DMS53 (cell line): ENCODE measurements around the gene ONECUT2.

ENCODE experiments used
- DNase-seq: peaks from one replicate; lab custom pipeline; 2025; lab: John Stamatoyannopoulos, UW

ONECUT2 gene

DNA sequence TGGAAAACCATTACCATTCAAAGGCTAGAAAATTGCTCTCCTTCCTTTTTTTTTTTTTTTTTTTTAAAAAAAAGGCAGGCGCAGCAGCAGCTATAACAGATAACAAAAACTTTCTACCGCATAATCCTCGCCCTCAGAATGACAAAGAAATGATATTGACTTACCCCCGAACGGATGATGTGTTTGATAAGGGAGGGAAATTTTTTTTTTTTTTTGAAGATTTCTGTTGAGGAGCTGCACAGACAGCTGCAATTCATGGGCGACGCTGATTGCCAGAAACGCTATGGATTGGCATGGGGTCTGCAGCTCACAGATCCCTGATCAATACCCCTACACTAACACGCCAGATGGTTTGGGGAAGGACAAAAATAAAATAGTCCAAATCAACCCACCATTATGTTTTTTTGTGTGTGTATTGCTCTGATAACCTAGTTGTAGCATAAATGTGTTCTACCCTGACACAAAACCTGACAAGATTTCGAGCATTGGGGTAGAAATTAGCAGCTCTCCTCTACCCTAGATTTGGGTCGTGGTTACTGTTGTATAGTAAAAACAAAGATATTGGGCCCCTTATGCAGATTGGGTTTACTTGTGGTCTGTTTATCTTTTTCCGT lies 3.6 kb upstream of the ONECUT2 start:
- DNase-seq = no peak

DNA sequence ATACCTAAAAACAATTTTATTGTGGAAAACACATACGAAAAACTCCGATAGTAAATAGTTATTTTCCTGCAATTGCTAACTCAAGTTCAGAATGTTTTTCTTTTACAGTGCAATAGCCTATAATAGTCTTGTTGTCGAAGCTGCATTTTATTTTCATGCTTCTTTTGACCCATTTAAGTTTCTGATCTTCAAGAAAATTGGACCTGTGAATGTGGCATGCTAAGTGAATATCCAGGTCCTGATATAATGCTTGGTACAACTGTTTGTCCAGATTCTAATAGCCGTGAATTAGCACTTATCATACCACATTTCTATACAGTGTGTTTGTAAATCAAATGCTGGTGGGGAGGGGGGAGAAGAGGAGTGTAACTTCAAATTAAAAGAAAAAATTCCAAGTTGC lies 3.0 kb upstream of the ONECUT2 start:
- DNase-seq = no peak

DNA sequence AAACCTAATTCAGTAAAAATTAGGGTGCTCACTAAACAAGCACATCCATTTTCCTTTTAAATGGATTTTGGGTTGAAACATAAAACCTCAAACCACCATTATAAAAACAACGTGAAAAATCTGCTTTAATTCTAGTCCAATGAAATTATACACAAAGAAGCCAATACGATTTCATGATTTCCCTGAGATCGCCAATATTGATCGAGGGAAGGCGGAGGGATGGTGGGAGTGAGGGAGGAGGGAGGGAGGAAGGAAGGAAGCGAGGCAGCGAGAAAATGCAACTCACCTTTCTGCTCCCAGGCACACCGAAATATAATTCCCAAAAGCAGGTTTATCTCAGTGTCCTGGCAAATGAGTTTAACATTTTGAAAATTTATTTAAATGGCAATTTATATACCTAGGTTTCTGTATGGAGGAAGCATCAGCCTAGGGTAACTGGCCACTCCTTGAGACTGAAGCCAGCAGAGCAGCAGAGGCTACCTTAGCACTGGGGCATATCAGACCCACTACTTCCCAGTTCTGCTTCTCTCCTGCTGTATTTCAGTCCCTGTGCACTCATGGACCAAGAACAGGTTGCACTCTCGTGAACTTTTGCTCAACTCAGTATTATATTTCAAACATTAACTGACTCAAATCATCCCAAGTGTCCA lies 2.3 kb upstream of the ONECUT2 start:
- peak; percentile 48 for DNase-seq

DNA sequence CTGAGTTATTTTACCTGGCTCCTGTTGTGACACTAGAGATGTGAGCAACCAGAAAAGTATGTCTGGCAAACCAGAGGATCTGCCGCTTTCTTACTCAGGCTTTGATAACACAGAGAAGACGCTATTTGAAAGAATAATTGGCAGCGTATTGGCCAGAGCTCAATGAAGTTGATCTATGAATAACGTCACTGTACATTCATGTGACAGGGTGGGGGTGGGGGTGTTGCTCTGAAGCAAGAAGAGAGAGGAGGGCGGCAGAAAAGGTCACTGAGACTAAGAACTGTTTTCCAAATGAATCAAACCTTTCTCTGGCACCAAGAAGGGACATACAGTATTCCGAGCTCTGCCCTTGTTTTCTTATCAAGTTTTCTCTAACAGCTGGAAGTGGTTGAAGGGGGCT lies 1.7 kb upstream of the ONECUT2 start:
- DNase-seq = peak; percentile 50

DNA sequence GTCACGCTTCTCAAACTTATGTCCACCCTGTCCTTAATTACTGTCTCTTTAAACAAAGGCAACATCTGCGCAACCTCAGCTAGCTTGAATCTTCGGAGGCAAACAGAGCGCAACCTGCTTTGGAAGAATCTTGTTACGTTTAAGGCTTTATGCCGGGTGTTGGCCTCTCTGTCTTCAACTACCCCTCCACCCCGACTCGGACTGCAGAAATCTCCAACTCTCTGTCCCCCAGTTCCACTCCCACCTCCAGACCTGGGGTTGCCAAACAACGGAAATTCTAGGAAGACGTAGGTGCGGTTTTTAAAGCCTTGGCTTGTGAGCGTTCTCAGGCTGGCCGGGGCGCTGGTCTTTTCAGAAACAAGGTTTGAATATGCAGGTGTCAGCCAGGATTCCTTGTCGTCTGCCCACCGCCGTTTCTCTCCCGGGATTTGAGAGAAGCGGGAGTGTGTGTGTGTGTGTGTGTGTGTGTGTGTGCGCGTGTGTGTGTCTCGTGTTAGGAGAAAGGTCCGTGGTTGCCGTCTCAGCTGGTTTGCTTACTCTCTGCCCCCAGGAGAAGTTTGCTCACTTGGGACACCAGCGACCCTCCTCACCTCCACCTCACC lies 1.1 kb upstream of the ONECUT2 start:
- peak; percentile 71 for DNase-seq

DNA sequence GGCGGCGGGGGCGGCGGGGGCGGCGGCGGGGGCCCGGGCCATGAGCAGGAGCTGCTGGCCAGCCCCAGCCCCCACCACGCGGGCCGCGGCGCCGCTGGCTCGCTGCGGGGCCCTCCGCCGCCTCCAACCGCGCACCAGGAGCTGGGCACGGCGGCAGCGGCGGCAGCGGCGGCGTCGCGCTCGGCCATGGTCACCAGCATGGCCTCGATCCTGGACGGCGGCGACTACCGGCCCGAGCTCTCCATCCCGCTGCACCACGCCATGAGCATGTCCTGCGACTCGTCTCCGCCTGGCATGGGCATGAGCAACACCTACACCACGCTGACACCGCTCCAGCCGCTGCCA lies 644 bp downstream of the ONECUT2 start:
- peak; percentile 83 for DNase-seq

DNA sequence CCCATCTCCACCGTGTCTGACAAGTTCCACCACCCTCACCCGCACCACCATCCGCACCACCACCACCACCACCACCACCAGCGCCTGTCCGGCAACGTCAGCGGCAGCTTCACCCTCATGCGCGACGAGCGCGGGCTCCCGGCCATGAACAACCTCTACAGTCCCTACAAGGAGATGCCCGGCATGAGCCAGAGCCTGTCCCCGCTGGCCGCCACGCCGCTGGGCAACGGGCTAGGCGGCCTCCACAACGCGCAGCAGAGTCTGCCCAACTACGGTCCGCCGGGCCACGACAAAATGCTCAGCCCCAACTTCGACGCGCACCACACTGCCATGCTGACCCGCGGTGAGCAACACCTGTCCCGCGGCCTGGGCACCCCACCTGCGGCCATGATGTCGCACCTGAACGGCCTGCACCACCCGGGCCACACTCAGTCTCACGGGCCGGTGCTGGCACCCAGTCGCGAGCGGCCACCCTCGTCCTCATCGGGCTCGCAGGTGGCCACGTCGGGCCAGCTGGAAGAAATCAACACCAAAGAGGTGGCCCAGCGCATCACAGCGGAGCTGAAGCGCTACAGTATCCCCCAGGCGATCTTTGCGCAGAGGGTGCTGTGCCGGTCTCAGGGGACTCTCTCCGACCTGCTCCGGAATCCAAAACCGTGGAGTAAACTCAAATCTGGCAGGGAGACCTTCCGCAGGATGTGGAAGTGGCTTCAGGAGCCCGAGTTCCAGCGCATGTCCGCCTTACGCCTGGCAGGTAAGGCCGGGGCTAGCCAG lies 1.2 kb downstream of the ONECUT2 start:
- peak; percentile 83 for DNase-seq

DNA sequence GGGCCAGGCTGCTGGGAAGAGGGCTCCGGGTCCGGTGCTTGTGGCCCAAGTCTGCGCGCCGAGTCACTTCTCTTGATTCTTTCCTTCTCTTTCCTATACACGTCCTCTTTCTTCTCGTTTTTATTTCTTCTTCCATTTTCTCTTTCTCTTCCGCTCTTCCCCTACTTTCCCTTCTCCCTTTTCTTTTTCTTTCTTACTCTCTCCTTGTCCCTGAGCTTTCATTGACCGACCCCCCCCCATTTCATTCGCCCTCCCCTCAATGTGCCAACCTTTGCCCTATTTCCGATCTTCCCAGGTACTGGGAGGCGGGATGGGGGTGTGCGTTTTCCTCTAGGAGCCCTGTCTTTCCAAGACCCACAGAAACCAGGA lies 1.8 kb downstream of the ONECUT2 start:
- no peak for DNase-seq

DNA sequence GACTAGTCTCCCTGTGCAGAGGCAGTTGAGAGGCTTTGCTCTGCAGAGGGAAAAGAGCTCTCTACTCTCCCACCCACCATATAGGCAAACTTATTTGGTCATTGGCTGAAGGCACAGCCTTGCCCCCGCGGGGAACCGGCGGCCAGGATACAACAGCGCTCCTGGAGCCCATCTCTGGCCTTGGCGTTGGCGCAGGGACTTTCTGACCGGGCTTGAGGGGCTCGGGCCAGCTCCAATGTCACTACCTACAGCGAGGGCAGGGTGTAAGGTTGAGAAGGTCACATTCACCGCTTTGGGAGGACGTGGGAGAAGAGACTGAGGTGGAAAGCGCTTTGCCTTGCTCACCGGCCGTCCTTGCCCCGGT lies 2.2 kb downstream of the ONECUT2 start:
- DNase-seq = peak; percentile 74

DNA sequence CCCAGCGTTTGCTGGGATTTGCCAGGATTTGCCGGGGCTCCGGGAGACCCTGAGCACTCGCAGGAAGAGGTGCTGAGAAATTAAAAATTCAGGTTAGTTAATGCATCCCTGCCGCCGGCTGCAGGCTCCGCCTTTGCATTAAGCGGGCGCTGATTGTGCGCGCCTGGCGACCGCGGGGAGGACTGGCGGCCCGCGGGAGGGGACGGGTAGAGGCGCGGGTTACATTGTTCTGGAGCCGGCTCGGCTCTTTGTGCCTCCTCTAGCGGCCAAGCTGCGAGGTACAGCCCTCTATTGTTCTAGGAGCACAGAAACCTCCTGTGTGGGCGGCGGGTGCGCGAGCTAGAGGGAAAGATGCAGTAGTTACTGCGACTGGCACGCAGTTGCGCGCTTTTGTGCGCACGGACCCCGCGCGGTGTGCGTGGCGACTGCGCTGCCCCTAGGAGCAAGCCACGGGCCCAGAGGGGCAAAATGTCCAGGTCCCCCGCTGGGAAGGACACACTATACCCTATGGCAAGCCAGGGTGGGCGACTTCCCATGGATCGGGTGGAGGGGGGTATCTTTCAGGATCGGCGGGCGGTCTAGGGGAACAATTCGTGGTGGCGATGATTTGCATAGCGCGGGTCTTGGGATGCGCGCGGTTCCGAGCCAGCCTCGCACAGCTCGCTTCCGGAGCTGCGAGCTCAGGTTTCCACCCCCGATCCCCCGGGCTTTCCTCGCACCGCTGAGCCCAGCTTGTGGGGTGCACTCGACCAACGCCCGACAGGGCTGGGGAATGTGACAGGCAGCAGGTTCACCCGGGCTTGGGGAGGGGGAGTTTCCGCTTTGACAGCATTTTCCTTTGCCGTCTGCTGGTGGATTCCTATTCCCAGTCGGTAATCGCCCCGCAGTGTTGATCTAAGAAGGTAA lies 2.8 kb downstream of the ONECUT2 start:
- peak; percentile 97 for DNase-seq

DNA sequence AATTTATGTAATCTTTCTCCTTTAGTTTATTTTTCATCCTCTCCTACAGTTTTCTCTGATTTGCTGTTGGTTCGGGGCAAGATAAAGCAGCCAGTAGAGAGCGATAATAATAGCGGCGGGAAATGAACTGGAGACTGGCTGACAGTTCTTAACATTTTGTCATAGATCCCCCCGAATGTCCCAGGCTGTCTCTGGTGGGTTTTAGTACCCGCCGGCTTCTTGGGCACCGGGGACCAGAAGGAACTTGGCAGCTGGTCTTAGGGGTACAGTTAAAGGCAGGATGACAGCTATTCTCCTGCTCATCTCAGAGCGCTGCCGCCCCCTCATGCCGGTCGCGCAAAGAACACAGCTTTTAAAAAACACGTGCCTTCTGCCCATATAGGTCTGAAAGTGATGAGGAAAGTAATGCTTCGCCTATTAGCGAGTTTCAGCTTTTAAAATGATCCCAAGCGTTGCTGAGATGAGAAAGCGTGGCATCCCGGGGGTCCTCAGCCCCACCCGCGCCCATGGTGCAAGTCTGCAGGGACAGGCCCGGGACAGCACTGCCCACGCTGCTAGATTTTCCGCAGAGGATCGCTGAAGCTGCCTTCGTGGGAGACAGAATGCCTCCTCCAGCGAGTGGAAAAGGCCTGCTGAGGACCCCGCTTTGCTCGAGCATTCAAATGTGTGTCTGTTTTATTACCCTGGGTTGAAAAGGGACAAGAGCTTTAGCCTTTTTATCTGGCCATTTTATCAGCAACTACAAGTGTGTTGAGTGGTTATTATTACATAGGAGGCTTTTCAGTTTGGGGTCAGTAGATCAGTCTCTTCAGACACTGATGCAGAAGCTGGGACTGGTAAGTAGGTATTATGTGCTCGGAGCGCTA lies 3.8 kb downstream of the ONECUT2 start:
- peak; percentile 68 for DNase-seq

DNA sequence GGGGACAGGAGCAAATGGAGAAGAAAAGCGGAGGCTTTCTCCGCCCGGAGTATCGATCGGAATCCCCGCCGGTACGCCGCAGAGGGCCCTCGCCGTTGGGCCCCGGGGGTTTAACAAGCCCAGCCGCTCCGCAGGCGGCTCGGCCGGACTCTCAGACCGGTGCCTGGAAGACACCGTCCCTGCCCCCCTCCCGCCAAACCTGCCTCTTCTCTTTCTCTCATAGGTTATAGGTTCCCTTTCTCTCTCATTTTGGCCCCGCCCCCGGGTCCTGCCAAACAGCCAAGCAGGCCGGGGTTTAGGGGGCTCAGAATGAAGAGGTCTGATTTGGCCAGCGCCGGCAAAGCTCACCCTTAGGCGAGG lies 4.4 kb downstream of the ONECUT2 start:
- no peak for DNase-seq

DNA sequence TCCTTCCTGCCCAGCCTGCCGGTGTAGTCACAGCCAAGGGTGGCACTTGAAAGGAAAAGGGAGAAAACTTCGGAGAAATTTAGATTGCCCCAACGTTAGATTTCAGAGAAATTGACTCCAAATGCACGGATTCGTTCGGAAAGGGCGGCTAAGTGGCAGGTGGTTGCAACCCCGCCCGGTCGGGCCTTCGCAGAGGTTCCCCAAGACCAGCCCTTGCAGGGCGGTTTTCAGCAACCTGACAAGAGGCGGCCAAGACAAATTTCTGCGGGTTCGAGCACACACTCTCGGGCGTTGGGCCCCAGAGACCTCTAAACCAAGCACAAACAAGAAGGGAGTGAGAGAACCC lies 4.8 kb downstream of the ONECUT2 start:
- peak; percentile 41 for DNase-seq

DNA sequence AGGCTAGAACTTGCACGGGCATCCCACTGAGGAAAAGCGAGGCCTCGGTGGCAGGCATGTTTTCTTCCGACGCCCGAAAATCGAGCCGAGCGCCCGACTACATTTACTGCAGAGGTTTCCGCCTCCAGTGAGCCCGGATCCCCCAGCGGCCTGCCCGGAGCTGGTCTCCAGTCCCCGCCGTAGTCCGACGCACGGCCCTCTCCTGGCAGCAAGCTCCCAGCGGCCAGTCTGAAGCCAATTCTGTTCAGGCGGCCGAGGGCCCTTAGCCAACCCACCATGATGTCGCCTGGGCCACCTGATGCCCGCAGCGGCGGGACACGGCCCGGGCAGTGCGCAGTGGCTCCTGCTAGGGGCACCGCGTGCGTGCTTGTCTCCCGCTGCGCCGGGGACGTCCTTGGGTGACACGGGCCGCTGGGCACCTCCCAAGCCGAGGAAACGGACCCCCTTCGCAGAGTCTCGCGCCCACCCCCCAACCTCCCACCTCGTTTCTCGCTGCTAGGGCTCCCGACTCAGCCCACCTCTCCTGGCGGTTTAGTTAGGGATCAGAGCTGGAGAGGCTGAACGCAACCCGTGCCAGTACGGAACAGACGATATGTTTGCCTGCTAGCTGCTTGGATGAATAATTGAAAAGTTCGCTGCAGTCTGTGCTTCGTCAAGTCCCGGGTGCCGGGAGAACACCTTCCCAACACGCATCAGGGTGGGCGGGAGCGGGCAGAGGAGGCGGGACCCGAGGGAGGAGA lies 5.3 kb downstream of the ONECUT2 start:
- DNase-seq = peak; percentile 73

DNA sequence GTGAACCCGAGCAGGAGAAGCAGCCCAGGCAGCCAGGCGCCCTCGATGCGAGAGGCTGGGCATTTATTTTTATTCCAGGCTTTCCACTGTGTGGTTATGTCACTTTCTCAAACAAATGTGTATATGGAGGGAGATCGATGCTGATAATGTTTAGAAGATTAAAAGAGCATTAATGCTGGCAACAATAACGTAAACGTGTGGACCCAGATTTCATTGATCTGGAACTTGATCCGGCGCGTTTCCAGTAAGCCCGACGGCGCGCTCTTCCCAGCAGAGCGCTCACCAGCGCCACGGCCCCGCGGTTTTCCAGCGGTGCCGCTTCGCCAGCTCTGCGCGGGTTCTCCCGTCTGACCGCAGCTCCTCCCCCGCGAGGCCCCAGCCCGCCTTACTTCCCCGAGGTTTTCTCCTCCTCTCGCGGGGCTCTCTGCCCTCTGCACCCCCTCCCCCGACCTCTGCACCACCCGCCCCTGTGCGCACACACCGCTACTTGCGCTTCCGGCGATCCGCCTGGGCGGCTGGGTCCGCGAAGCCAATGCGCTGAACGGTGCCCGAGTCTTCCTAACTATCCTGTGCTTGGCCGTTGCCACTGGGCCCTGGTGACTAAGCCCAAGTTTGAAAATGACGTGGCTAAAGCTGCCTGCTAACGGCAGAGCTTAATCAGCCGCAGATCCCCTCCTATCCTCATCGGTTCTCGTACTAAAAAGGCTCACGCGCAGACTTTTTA lies 6.1 kb downstream of the ONECUT2 start:
- DNase-seq = peak; percentile 79

DNA sequence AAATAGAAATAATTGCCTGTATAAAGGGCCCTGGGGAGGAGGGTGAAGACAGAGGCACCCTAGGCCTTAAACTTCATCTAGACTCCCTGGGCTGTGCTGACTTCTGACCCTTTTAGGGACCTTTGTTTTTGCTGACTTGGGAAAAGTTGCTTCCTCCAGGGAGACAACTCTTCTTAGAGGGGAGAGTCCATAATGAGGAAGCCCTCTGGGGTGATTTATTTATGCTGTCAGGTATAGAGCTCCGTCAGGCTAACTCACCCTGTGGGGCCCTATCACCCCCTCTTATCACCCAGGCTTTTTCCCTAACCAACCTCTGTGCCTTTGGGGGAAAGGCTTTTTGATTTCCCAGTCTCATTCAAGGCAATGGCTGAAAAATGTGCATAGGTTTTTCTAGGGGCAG lies 8.1 kb downstream of the ONECUT2 start:
- no peak for DNase-seq

DNA sequence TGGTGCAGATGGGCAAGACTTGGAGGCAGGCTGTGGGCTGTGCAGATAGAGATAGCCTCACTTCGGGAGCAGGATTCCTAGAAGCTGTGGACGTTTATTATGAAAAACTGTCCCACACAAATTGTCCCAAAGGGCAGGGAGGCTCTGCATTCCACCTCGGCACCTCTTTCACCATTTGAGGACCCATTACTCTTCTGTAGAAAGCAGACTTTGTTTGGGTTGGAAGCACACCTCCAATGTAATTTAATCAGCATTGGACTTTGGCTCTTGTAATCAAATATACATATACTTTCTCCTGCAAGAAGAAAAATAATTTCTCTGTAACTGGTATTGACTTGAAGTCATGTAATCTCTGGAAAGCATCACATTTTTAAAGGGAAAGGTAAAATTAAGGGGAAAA lies 8.5 kb downstream of the ONECUT2 start:
- peak; percentile 22 for DNase-seq

DNA sequence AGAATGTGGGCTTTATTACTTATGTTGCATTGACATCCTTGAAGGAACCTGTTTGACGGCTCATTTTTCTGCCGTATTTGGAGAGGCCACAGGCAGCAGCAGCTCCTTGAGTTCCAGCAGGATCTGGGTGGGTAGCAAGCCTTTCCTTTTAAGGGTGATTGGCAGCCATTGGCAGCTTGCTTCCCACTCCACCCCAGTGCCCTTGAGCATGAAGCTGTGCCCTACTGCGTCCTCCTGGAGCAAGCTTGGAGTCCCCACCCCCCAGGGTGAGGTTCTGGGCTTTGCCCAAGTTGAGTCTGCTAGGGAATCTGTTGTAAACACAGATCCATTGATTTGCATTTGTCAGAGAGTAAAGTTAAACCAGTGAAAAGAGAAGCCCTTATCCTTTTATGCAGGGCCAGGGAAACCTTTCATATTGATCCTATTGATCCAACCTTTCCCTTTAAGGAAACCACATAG lies 9.2 kb downstream of the ONECUT2 start:
- no peak for DNase-seq

DNA sequence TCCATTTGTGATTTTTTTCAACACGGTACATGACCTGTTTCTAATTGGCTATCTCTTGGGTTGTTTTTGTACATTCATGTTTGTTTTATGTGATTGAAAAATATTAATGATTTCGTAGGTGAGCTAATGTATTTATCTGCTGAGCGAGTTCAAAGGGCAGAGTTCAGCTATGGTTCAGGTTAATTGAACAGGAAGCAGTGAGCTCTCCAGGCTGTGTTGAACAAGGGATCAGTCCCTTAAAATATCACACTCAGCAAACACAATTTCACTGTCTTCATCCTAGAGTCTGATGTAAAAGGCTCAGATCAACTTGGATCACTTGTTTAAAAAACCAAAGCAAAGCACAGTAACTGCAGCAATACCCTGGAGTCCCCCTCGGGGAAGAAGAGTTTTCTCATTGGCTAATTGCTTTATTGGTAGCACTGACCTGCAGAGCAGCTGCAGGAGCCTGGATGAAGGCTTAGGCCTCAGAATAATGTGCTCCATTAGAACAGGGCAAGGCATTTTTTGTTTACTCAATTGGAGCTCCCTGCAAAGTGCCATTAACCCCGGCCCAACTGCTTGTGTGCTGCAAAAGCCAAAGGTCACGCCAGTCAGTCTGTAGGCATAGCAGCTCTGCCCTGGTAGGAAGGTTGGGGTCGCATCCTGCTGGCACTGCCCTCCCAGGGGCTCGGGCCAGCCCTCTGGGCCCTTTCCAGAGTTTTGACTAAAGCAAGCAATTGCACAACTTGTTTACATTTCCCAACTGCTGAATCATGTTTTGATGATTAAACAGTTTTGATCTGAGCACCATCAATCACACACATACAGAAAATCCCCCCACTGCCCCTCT lies 10.5 kb downstream of the ONECUT2 start:
- peak; percentile 47 for DNase-seq
